ENCODE measurements around the gene THUMPD1. TPM values are rescaled to one million over a fixed set of nuclear protein-coding genes. Genes with fewer than 3 reads are reported as not detected.

Gene THUMPD1
- total and polyA plus RNA-seq, 10 of the 15 experiments (the other 5 are each of a cell fraction or from before 2014, with no cell fraction given): 21.5 to 49.5 (median 36.9) TPM

GRCh38 chr16:20767577-20767976 is 26.0 kb upstream of the THUMPD1 start (continued):
- TF ChIP-seq CTCF (IDR thresholded peaks at IDR 0.05 in 2 of 3, conservative IDR thresholded peaks at IDR 0.05 in 1 of 3; ENCODE audit: control insufficient read depth in 2 of 3, extremely low read depth in 1 of 3, insufficient read depth in 1 of 3, low read depth in 3 of 3, low read length in 3 of 3): no peak

- H3K4me3 ChIP-seq: no peak overlapping the region
- RAD21 ChIA-PET (ENCODE audit: unreplicated experiment): no interaction called here
- POLR2A ChIA-PET: no interaction called here
- in situ Hi-C loops (cut with MboI): no loop called here
- no peak overlapping the region for H3K27ac ChIP-seq (ENCODE audit: control insufficient read depth, insufficient read depth)
- WGBS (ENCODE audit: insufficient coverage, insufficient replicate concordance, low lambda C conversion rate, missing lambda C conversion rate): 77% methylated on average over 5 of the region's 5 CpGs
- no peaks in the 10 kb centered on the region for H3K79me2 ChIP-seq (ENCODE audit: control insufficient read depth, insufficient read depth, low read length)
- intact Hi-C loops (cut with micrococcal nuclease; ENCODE audit: unreplicated experiment): no loop called here
- SMC1A ChIA-PET (ENCODE audit: uncharacterized antibody, unreplicated experiment): interaction anchor here (1.4 kb wide), 1 partner anchor 40 kb away, joined by 7 read pairs; the partner anchor contains the start of genes ERI2 and REXO5
- H4K20me1 ChIP-seq (ENCODE audit: control insufficient read depth, insufficient read depth): no peaks in the 10 kb centered on the region
- H2AFZ ChIP-seq (ENCODE audit: control insufficient read depth, low read depth, low read length): no peak overlapping the region
- no peaks in the 10 kb centered on the region for H3K27me3 ChIP-seq (replicated peaks in 1 of 2; ENCODE audit: control insufficient read depth in 2 of 2, insufficient read depth in 2 of 2, low read length in 1 of 2)
- no peak overlapping the region for H3K9ac ChIP-seq (ENCODE audit: control insufficient read depth, insufficient read depth, low read length)
- H3K4me2 ChIP-seq (ENCODE audit: control insufficient read depth, insufficient read depth): no peak overlapping the region
- CTCF ChIA-PET: interaction anchor here (3.2 kb wide), 1 partner anchor 9 kb away, joined by 44 read pairs; no protein-coding TSS in a partner anchor
- DNase-seq (ENCODE audit: low read depth, low spot score) (no peak), ATAC-seq (no peak), FAIRE-seq (no peak)
- no TSS peak for BruUV-seq (replicated peaks)
- H3K4me1 ChIP-seq (ENCODE audit: control insufficient read depth, insufficient read depth, low read length): peaks cover 2% of the 10 kb centered on the region; the same call in 1 of the 2 replicates
- H3K36me3 ChIP-seq (ENCODE audit: control insufficient read depth in 2 of 2, insufficient read depth in 2 of 2, low read length in 1 of 2): no peaks in the 10 kb centered on the region
- peaks cover 2% of the 10 kb centered on the region; the same call in 1 of the 3 replicates for H3K9me3 ChIP-seq (replicated peaks; ENCODE audit: control insufficient read depth, insufficient read depth, low read length)
- TF ChIP-seq ZNF384 (IDR thresholded peaks at IDR 0.05; ENCODE audit: borderline replicate concordance, low read depth, low read length): no peak
- TF ChIP-seq ZNF687 (IDR thresholded peaks at IDR 0.05): no peak
- no peak for TF ChIP-seq CEBPB (IDR thresholded peaks at IDR 0.05; ENCODE audit: borderline replicate concordance in 1 of 2, low read depth in 2 of 2, low read length in 2 of 2)
- no peak for TF ChIP-seq CBX3 (IDR thresholded peaks at IDR 0.05; ENCODE audit: borderline replicate concordance, low read depth)
- no peak for TF ChIP-seq EGR1 (IDR thresholded peaks at IDR 0.05; ENCODE audit: borderline replicate concordance in 1 of 2, low read depth in 2 of 2, low read length in 2 of 2)
- TF ChIP-seq PML (IDR thresholded peaks at IDR 0.05; ENCODE audit: low read length): no peak
- no peak for TF ChIP-seq BCLAF1 (IDR thresholded peaks at IDR 0.05)
- no peak for TF ChIP-seq ETV6 (conservative IDR thresholded peaks at IDR 0.05 in 1 of 2, IDR thresholded peaks at IDR 0.05 in 1 of 2; ENCODE audit: borderline replicate concordance in 1 of 2, low read depth in 1 of 2)
Measured at GRCh38 chr16:20766294-20766693, 24.7 kb upstream of the THUMPD1 start.

Measured in GM12878 (cell line).